Stimulated activated CD4-positive, alpha-beta T cell treated with anti-CD3 and anti-CD28 coated beads, Interleukin-15, amount 100 ng/mL, for 24 hours (primary cell): ENCODE measurements around the gene NR2C2AP.
"Not testable (repeated sequence)": the region's sequence is repeated elsewhere in the genome, so short reads cannot be mapped to it uniquely, and the experiment has no call there.

Experiments used
- DNase-seq: peaks from one replicate; pipeline ENCODE4 v3.0.0-alpha.2; 2020

The NR2C2AP gene

GRCh38 chr19:19203012-19203856, at the start of gene NR2C2AP:
Gene NR2C2AP, minus strand, starts transcription at chr19:19203414. Its CDS starts 354 bp downstream, at chr19:19203060.
- peak; percentile 97 for DNase-seq

- no peak for DNase-seq
These were observed 47.1 kb upstream of the NR2C2AP start for GRCh38 chr19:19250196-19250801.

DNA sequence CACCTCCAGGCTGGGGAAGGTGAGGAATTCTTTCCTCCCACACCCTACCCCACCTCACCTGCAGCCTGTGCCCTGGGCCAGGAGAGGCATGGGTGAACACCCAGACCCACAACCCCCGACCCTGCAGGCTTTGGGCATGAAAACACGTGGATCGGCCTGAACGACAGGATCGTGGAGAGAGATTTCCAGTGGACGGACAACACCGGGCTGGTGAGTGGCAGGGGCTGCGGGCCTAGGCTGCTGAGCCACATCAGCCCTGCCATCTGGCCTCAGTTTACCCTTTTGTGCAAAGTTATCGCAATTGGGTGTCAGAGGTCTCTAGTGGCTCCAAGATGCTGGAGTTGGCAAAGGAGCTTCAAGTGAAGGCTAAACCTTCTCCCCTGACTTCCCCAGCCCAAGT, 37.3 kb upstream of the NR2C2AP start:
- no peak for DNase-seq

DNA sequence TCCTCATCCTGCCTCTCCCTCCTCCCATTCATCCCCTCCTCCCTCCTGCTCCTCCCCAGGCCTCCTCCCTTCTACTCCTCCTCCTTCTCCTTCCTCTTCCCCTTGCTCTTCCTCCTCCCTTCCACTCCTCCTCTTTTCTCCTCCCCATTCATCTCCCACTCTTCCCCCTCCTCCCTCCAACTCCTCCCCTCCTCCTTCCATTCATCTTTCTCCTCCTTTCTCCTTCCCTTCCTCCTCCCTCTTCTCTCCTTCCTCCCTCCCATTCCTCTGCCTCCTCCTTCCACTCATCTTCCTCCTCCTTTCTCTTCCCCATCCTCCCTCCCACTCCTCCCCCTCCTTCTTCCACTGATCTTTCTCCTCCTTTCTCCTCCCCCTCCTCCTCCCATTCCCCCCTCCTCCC, 36.5 kb upstream of the NR2C2AP start:
- no peak for DNase-seq

- DNase-seq, result no peak
These were observed 35.1 kb upstream of the NR2C2AP start for GRCh38 chr19:19238126-19238894.

DNA sequence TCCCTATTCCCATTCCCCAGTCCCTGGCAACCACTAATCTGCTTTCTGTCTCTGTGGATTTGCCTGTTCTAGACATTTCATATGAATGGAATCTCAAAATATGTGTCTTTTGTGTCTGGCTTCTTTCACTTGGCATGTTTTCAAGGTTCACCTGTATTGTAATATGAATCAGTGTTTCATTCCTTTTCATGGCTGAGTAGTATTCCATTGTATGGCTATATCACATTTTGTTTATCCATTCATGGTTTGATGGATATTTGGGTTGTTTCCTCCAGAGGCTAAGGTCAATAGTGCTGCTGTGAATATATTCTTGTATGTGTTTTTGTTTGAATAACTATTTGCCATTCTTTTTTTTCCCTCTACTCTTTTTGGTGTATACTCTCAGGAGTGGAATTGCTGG, 33.0 kb upstream of the NR2C2AP start:
- DNase-seq, result no peak

- no peak for DNase-seq
These were observed 31.1 kb upstream of the NR2C2AP start for GRCh38 chr19:19234220-19234816.

DNA sequence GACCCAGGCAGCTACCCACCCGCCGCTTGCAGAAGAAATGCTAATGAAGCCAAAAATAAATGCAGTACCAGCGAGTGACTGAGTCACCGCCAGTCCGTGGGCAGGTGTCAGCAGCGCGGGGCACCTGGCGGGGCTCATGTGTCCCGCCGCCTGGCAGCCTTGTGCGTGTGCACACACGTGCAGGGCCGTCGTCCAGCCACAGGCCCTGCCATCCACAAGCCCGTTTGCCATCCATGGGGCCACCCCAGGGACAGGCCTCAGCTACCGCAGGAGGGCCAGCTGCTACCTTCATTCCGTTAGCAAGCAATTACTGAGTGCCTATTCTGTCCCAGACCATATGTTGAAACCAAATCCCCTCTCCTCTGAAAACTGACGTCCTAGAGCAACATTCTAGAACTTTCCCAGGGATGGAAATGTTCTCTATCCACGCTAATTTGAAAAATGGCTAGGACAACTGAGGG, 29.1 kb upstream of the NR2C2AP start:
- no peak for DNase-seq

DNA sequence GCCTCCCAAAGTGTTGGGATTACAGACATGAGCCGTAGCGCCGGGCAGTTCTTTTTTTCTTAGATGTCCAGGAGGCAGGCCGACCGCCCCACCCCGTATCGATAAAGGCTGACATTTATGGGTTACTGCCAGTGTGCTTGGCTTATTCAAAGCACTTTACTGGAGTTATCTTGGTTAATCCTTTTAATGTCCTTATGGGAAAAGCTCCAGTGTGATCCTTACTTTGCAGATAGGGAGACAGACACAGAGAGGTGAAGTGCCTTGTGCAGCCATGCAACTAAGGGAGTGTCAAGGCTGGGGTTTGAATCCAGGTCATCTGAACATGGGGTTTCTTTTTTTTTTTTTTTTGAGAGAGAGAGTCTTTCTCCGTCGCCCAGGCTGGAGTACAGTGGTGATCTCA, 27.8 kb upstream of the NR2C2AP start:
- DNase-seq, result no peak

DNA sequence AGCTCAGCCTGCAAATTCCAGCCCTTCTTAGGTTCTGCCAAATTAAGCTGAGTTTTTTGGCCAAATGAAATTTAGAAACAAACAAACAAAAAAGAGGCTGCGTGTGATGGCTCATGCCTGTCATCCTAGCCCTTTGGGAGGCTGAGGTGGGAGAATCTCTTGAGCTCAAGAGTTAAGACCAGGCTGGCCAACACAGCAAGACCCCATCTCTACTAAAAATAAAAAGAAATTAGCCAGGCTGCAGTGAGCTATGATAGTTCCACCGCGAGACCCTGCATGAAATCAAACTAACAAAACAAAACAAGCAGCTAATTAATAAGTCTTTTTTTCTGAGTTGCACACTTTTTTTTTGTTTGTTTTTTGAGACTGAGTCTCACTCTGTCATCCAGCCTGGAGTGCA, 26.5 kb upstream of the NR2C2AP start:
- no peak for DNase-seq

DNA sequence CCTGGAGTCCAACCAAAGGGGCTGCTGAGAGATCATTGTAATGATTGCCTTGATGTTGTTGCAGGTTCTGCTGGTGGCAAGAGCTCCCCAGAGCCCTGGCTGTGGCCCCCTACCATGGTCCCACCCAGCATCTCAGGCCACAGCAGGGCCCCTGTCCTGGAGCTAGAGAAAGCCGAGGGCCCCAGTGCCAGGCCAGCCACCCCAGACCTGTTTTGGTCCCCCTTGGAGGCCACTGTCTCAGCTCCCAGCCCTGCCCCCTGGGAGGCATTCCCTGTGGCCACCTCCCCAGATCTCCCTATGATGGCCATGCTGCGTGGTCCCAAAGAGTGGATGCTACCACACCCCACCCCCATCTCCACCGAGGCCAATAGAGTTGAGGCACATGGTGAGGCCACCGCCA, 24.0 kb upstream of the NR2C2AP start:
- no peak for DNase-seq

DNA sequence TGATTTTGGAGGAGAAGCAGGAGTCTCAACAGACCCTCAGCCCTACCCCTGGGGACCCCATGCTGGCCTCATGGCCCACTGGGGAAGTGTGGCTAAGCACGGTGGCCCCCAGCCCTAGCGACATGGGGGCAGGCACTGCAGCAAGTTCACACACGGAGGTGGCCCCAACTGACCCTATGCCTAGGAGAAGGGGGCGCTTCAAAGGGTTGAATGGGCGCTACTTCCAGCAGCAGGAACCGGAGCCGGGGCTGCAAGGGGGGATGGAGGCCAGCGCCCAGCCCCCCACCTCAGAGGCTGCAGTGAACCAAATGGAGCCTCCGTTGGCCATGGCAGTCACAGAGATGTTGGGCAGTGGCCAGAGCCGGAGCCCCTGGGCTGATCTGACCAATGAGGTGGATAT, 23.4 kb upstream of the NR2C2AP start:
- DNase-seq, result no peak

GRCh38 chr19:19226204-19226603, 23.0 kb upstream of the NR2C2AP start:
- no peak for DNase-seq

DNA sequence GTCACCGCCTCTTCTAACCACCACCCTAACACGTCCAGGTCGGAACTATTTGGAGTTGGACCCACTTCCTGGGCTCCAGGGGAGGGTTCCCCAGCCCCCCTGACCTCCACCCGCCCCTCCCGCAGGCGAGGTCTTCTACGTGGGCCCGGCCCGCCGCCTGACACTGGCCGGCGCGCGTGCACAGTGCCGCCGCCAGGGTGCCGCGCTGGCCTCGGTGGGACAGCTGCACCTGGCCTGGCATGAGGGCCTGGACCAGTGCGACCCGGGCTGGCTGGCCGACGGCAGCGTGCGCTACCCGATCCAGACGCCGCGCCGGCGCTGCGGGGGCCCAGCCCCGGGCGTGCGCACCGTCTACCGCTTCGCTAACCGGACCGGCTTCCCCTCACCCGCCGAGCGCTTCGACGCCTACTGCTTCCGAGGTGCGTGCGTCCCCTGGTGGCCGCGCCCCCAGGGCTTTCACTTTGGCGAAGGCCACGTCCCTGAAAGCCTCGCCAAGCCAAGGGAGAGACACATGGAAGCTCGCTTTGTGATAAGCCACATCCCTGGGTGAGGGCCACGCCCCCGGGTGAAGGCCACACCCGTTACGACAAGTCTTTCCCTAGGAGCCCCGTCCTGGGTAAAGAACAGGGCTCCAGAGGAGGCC, 21.8 kb upstream of the NR2C2AP start:
- peak; percentile 85 for DNase-seq

DNA sequence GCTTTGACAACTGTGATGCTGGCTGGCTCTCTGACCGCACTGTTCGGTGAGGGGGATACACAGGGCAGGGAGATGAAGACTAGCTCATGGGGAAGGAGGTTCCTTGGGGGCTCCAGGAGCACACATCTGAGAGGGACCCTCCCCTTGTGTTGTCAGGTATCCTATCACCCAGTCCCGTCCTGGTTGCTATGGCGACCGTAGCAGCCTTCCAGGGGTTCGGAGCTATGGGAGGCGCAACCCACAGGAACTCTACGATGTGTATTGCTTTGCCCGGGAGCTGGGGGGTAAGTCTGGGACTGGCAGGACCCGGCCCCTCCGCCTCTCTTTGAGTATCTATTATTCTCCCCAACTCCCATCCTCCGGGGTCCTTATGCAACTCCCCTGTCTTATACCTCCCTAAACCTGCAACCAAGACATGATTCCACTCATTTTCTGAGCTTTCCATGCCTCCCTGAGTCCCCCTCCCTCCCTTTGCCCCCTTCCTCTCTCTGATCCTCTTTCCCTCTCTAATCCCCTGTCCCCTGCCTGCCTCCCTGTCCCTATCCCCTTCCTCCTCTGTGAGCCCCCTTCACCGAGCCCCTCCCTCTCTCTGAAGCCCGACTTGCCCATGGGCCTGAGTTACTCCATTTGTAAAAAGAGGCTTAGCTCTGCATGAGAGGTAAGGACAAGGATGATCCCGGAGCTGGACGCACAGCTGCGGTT, 21.1 kb upstream of the NR2C2AP start:
- no peak for DNase-seq

- no peak for DNase-seq
These were observed 20.4 kb upstream of the NR2C2AP start for GRCh38 chr19:19223636-19224035.

DNA sequence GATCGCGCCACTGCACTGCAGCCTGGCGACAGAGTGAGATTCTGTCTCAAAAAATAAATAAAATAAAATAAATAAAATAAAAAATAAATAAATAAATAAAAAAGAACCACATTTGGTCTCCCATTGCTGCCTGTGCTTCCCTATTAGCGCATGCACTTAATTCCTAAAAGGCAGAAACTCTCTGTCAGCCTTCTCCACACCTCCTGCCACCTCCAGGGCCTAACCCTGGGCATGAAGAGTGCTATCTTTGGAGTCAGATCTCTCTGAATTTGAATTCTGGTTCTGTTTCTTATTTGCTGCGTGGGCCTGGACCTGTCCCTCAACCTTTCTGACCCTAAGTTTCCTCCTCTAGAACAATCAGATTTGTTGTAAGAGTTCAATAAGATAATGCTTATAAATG, 19.8 kb upstream of the NR2C2AP start:
- no peak for DNase-seq

DNA sequence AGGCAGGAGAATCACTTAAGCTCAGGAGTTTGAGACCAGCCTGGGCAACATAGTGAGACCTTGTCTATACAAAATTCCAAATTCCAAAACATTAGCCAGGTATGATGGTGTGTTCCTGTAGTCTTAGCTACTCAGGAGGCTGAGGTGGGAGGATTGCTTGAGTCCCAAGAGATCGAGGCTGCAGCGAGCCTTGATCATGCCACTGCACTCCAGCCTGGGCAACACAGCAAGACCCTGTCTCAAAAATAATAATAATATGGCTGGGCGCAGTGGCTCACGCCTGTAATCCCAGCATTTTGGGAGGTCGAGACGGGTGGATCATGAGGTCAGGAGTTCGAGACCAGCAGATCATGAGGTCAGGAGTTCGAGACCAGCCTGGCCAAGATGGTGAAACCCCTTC, 17.8 kb upstream of the NR2C2AP start:
- not testable (repeated sequence) for DNase-seq

DNA sequence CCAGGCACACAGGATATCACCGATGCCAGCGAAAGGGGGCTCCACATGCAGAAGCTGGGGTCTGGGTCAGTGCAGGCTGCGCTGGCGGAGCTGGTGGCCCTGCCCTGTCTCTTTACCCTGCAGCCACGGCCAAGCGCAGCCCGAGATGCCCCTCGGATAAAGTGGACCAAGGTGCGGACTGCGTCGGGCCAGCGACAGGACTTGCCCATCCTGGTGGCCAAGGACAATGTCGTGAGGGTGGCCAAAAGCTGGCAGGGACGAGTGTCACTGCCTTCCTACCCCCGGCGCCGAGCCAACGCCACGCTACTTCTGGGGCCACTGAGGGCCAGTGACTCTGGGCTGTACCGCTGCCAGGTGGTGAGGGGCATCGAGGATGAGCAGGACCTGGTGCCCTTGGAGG, 15.7 kb upstream of the NR2C2AP start:
- no peak for DNase-seq

DNA sequence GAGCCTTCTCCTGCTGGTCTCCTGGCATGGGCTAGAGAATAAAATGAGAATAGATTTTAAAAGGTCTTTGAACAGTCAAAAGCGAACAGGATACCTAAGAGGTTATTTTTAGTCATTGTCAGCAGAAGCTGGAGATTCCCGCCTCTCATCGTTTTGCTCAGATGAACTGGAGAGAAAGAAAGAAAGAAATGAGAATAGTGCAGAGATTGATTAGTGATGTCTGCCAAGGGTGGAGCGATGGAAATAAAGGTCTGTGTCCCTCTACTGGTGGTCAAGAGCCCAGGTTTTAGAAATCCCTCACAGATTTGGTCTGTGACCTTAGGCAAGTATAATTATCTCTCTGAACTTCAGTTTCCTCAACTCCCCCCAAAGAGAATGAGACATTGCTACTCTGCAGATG, 13.9 kb upstream of the NR2C2AP start:
- DNase-seq, result no peak

DNA sequence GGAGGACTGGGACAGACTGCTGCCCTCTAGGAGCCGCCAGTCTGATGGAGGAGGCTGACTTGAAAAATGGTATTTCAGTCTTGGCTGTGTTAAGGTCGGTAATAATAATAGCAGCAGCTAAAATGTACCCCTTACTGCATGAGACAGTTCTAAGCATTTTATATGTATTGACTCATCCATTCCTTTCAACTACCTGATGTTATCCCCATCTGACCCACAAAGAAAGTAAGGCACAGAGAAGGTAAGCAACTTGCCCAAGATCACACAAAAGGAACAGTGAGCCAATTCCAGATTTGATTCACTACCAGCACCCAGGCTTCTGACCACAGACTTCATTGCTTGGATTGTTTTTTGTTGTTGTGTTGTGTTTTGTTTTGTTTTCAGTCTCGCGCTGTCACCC, 12.6 kb upstream of the NR2C2AP start:
- DNase-seq, result no peak

DNA sequence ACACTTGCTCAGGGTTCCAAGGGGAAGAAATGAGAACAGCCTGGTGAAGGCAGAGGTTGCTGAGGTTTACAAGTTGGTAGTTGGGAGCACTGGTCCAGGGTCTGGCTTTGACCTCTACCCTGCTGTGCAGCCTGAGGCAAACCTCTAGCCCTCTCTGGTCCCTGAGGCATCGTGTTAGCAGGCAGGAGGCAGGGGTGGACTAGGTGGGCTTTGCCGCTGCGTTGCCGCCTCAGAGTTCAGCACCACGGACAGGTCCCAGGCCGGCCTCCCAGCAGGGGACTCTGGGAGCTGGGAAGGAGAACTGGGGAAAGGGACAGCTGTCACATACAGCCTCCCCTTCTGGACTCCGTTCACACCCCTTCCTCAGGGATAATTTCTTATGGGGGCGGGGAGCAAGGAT, 11.7 kb upstream of the NR2C2AP start:
- peak; percentile 33 for DNase-seq
